IPS DF 4.7 (cell line): ENCODE measurements around the gene TMEM72.

ENCODE experiments used
- DNase-seq: peaks from one replicate; pipeline ENCODE4 v3.0.0-alpha.2; 2013; ENCODE audit warnings: low spot score; ENCODE audit errors: extremely low read depth

Gene TMEM72

DNA sequence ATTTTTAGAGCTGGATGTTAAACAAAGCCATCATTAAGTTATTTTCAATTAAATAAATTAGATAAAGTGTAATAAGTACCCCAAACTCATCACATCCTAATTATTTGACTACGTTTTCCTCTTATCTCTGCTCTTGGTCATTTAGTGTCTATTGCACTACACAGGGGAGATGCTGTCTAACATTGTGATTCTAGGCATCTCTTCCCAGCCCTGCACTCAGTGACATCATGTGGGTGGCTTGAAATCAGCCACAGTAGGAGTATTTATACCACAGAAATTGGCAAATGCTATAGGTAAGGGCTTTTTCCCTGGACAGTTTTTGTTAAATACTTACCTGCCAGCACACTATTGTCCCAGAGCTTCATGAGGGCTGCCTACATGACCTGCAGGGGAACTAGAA, 21.3 kb upstream of the TMEM72 start:
- DNase-seq = no peak

DNA sequence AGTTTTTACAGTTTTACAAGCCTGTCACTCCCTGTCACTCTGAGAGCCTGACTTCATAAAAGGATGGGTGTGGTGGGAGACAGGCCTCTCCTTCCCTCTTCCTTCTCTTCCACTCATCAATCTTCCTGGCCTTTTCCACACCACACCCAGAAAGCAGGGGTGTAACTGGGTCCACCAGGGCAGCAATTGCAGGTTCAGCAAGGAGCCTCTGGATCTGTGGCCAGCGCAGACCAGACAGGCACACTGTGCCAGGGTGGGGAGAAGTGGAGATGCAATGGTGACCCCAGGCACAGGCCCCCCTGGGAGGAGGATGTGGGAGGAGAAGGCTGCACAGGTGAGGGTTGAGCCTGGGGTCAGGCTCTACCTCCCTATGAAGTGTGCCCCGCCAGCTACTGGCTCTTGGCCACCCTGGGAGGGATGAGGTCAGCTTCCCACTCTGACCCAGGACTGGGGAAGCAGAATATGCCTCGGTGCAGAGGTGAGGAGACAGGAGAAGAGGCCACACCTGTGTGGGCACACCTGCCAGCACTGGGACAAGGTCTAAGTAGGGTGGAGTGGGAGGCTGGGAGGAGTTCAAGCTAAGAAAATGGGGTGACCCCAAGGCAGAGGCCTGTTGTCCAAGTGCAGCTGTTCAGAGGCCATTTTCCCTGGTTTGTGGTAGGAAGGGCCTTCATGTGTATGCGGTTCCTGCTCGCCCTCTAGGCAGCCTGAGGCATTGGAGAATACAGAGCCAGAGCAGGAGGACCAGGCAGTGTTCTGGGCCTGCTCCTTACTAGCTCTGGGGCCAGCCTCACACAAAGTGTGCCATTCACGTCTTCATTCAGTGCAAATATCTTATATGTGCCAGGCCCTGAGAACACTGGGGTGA, 20.2 kb upstream of the TMEM72 start:
- no peak for DNase-seq

DNA sequence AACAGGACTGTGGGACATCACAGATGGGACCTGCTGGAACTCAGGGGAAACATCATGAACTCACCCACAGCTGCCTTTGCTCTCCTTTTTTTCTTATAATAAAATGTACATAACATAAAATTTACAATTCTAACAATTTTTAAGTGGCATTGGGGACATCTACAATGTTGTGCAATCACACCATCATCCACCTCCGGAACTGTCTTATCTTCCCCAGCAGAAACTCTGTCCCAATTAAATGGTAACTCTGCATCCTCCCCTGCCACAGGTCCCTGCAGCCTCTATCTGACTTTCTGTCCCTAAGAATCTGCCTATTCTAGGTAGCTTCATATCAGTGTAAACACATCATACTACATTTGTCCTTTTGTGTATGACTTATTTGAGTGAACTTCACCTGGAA, 19.4 kb upstream of the TMEM72 start:
- DNase-seq = no peak

DNA sequence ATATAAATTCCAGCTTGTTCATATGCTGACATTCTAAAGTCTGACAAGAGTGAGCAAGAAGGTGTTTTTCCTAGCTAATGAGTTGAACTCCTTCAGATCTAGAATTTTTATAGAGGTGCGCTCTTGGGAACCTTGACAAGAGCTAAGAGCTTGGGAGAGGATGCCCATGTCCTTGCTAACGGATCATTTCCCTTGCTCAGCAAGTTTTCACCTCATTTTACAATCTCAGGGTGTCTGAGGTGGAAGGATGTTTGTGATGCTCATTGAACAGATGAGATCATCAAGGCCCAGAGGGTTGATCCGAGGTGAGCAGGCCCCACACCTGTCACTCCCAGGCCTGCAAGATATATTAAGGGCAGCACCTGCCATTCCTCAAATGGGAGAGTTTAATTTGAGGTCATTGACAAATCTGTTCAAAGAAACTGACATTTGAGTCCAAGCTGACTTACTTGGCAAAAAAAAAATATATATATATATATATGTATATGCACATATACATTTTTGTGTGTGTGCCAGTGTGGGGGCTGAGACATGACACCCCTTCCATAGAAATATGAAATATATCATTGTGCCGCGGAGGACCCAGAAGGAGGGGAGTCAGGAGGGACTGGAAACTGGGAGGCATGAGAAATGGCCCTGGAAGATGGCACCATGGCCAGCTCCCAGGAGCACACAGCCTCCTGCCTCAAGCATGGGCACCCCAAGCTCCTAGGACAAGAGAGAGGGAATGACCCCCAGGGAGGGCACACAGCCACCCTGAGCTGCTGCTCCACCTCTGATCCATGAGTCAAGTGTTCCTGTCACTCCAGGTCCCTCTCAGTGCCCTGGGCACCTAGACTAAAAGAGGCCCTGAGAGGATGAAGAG, 17.3 kb upstream of the TMEM72 start:
- no peak for DNase-seq

DNA sequence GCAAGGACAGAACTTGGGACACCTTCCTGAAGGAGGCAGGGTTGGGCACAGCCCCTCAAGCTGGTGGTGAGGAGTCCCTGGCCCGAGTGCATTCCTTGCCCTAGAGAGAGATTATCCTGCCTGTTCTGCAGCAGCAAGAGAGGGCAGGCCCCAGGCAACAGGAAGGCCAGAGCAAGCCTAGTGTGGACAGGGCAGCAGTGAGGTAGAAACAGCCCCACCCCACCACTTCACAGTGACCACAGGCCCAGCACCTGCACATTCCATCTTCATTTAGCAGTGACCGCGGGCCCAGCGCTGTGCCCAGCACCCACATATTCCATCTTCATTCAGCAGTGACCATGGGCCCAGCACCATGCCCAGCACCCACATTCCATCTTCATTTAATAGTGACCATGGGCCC, 16.4 kb upstream of the TMEM72 start:
- no peak for DNase-seq

DNA sequence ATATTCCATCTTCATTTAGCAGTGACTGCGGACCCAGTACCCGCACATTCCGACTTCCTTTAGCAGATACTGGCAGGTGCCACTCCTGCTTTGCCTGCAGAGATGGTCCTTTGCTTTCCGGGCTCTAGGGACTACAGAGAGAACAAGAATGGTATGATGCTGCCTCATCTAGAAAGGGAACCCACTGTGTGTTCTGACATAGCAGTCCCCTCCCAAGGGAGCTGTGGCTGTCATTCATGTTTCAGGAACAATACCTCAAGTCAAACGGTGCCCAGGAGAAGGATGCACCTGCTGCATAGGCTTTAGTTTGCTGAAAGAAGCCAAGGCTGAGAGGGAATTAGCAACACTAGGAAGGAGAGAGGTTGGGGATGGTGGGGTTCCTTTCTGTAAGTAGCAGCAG, 15.9 kb upstream of the TMEM72 start:
- DNase-seq = no peak

DNA sequence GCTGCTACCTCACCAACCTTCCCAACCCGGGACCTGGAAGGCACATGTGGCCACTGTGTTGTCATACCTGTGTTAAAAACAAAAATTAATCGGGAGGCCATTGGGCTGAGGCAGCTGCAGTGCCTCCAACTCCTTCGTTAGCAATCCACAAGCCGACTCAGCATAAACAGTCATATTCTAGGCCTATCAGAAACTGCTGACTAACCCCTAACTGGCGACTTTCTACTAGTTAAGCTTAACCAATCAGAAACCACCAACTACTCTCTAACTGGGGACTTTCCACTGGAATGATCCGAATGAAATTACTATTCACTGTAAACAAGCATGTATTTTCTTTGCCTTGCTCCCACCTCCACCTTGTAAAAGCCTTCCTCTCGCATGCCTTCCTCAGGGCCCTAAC, 14.1 kb upstream of the TMEM72 start:
- no peak for DNase-seq

DNA sequence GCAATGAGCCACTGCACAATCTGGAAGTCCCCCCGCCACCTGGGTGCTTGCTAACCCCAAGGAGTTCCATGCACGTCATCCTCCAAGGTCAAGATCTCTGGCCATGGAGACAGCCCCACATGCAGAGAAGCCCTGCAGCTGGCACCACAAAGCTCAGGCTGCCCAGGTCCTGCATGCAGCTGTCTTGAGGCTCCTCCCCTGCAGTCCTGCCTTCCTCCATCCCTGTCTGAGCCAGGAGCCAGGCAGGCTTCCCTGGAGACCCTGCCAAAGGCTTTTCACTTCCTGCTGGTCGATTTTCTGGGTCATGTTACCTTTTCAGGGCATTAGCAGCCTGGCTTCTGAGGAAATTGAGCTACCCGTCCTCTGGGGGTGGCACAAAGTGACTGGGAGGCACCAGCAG, 12.5 kb upstream of the TMEM72 start:
- DNase-seq = no peak

DNA sequence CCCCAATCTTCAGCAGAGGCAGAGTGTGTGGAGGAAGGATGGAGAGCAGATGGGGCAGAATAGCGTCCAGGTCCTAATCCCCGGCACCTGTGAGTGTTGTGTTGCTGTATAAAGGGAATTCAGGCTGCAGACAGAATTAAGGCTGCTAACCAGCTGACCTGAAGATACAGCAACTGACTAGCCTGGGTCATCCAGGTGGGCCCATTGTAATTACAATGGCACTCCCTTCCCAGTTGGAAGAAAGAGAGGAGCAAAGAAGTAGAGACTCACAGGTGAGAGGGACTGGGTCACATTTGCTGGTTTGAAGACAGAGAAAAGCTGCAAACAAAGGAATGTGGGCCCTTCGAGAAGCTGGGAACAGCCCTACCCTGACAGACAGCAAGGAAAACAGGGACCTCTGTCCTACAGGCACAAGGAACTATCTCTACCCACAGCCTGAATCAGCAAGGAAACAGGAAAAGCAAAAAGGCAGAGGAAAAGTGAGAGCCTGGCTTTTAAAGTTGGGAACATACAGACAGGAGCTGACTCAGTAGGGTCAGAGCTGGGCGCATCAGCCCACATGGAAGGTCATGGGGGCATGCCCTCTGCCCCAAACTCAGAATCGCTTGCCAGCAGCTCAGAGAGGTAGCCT, 11.6 kb upstream of the TMEM72 start:
- DNase-seq = no peak

DNA sequence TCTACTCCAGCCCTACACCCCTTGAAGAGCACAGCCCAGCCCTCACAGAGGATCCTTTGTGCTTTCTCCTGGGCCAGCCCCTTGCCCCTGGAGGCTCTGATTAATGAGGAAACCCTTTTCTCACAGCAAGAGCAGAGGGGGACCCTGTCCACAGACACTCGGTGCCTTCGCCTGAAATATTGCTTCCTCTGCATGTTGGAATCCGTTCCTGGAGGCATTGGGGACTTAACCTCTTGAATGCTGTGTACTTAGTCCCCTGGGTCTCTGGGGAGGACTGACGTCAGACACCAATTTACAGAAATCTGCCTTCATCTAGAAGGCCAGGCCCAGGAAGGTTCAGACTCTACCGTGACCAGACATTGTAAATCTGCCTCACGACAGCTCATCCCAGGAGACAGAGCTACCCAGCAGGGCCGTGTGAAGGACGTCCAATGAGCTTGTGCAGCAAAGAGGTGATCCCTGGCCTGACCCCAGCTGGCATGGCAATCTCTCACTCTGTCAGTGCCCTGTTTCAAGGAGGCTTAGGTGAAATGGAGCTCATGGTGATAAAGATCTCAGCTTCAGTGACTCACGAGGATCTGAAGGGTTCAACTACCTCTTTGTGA, 8.1 kb upstream of the TMEM72 start:
- DNase-seq = no peak

DNA sequence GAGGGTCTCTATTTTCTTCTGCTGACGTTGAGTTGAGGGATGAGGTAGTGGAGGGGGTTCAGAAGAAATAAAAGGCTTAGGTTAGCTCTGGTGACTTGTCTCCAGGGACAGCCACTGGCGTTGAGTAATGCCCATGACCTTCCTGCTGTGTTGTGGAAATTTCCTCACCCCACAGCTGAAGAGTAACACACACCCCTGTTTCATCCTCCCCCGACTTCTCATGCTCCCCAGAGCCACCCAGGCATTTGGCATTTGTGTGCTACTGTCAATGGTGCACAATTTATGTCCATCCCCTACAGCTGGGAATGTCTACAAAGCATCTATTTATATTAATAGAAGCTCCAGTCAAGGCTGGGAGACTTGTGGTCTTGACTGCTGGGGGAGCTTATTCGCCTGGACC, 4.7 kb upstream of the TMEM72 start:
- DNase-seq = no peak

DNA sequence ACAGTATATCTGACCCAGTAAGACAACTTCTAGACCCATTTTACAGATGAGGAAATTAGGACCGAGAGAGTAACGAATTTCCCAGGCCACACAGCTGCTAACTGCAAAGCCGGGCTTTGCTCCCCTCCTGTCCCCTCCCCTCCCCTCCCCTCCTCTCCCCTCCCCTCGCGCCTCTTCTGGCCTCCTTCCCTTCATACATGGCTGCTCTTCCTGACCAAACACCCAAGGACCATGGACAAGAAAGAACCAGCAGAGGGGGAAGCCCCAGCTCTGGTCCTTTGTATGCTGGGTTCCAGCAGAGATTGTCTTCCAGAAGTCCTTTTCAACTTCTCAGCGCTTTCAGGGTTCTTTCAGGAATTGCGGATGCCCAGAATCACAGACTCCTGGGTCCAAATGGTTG, 3.6 kb upstream of the TMEM72 start:
- DNase-seq = no peak

DNA sequence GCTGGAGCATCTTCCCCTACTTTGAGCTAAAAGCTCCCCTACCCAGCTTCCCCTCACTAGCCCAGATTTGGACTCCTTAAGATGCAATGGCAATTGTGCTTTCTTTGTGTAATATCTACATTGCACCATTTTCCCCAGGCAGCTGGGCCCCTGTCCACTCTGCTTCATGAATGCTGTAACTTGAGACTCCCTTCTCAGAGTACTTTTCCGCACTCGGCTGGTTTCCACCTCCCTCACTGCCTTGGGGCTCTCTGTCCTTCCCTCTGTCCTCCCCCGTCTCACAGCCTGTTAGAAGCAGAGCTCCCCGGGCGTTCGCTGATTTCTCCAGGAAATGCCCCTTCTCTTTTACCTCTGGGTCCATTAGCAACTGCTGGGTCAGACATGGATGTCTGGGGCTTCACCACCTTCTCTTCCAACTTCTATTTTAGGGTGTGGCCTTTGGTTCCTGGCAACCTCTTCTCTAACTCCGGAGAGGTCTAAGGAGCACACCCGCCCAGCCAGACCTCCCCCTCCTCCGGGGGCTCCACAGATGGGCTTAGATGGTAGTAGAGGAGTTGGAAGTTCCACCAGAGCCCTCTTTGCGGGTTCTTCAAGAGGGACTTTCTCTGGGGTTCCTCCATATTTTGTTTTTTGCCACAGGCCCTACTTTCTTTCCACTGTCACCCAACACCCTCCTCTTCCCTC, 2.9 kb upstream of the TMEM72 start:
- no peak for DNase-seq

DNA sequence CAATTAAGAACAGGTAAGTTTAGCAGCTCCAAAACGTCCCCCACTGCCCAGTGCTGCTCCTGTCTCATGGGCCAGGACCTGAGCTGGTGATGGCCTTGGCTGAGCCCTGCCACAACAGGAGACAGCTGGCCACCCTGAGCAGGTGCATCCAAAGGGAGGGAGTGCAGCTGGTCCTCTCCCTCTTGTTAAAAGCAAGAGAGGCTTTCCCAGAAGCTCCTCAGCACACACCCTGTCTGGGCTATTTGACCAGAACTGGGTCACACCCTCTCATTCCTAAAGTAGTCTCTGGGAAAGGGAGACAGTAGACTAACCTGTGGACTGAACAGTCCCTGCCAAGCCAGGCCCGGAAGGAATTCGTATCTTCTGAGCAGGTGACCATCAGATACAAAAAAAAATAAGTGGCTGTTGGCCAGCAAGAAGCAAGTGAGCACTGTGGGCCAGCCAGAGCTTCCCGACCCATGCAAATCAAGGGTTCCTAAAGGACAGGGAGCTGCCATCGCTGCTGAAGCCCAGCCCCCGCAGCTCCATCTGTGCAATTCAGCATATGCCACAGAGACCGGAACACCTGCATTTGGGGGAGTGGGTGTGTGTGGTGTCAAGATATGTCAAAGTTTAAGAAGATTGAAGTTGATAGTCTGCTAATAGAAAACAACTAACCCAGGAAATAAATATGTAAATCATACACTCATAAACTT, 2.1 kb upstream of the TMEM72 start:
- no peak for DNase-seq

DNA sequence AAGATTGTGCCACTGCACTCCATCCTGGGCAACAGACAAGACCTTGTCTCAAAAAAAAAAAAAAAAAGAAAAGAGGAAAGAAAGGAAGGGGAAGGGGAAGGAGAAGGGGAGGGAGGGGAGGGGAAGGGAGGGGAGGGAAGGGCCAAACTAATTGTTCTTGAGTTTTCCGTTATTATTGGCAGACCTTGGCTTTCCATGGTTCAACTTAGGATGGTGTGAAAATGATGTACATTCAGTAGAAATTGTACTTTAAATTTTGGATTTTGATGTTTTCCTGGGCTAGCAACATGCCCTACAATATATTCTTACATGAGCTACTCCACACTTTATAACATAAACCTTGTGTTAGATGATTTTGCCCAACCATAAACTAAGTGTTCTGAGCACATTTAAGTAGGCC, 1.2 kb upstream of the TMEM72 start:
- no peak for DNase-seq

DNA sequence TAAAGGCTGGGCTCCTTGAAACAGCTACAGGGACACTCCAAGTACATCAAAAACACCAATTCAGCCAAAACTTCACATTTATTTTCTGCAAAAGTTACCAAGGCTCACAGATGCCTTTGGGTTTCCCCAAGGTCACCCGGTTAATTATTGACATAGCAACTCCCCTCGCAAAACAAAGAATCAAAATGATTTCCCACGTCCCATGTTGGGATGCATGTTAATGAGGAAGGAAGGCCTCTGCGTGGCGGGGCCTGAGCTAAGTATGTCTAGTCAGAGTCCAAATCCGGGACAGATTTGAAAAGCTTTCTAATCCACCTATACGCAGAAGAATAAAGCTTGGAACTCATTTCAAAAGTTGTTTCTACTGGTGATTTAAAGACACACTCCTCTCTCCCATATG, 535 bp upstream of the TMEM72 start:
- DNase-seq = no peak

DNA sequence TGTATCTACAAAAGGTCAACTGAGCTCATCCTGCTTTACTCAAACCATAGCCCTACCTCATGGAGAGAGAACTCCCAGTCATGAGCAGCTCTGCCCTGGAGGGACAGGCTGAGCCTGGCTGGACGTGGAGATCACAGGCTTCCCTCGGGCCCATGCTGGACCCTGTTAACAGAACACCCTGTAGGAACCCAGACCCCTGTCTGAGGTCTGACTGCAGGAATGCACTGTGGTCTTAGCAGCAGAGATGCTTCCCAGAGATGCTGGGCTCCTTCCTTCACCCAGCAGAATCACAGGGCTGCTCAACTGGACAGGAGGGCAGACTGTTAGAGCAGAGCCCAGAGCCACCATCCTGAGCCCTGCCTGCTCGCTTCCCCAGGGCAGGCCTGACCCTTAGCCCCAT, 814 bp downstream of the TMEM72 start:
- no peak for DNase-seq

DNA sequence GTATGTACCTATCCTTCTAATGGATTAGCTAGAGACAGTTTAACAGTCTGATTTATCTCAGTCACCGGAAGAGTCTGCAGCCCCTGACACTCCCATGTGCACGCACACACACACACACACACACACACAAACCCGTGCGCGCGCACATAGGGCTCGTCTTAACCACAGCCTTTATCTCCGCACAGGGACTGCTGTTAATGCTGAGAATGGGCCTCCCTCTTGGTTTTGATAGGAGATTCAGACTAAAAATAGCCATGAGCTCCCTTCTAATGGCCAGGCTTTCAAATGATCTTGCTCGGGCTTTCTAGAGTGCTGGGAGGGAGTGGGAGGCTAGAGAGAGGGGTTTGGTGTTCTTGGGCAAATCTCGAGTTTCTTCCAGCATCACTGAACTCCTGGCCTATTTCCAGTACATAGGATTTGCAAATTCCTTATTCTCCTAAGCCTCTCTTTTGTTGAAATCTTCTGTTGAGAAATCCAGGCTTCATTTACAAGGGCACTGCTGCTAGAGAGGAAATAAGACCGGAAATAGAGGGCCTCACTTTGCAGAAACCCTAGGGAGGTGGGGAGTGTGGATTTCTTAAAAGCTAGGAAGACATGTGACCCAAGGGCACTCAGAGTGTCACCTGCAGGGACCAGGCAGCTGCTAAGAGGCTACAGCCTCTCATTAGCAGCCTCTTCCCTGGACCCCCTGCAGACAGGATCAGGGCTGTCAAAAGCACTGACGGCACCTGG, 2.4 kb downstream of the TMEM72 start:
- no peak for DNase-seq

DNA sequence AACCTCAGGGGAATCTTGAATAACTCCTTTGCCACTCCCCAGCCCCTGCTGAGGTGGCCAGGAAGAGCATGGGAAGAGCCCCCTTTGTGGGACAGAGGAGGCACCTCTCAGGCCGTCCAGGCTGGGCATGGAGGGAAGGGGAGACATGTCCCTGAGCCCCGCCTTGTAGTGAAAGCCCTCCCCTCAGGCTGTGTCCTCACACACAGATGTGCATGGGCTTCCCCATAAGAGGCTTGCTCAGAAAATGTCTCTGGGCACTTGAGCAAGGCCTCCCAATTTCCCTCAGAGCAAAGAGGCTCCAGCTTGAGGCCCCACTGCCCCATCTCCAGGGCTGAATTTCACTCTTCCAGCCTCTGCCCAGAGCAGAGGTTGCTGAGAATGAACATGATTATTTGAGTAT, 3.8 kb downstream of the TMEM72 start:
- DNase-seq = no peak

DNA sequence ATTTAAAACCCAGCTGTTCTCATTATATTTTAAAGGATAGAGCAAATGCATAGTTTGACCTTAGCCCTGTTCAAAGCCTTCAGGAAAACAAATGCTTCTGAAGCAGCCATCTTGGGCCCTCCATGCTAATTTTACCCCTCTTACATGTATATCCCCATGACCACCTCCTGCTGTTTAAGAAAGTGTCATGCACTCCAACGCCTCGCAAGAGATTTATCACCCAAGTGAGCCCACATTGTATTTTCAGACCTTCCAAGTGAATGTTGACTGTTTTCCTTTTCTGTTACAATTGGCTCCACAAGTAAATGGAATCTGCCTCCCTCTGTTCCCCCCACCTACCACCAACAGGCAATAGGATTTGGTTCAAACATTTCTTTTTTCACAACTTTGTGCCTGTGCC, 5.3 kb downstream of the TMEM72 start:
- no peak for DNase-seq
